ENCODE measurements around the gene FBXW11. TPM values are rescaled to one million over a fixed set of nuclear protein-coding genes. Genes with fewer than 3 reads are reported as not detected.

The FBXW11 gene
- total RNA-seq, 1 donor from 2014 or later: 52.7 TPM

GRCh38 chr5:171813270-171813669 is 193.2 kb downstream of the FBXW11 start:
- peaks cover 4% of the 10 kb centered on the region for H3K27me3 Mint-ChIP-seq
- POLR2A ChIA-PET: no interaction called here
- ATAC-seq (ENCODE audit: low read depth) (no peak), DNase-seq (no peak)
- H3K9me3 Mint-ChIP-seq: peaks cover 11% of the 10 kb centered on the region
- H3K4me1 Mint-ChIP-seq: no peaks in the 10 kb centered on the region
- H3K27ac Mint-ChIP-seq: no peak overlapping the region
- no peak for TF ChIP-seq CTCF (IDR thresholded peaks at IDR 0.05)
- H3K36me3 Mint-ChIP-seq (ENCODE audit: low read depth): no peaks in the 10 kb centered on the region
- intact Hi-C loops (cut with micrococcal nuclease): no loop called here
- CTCF ChIA-PET: no interaction called here
- H3K4me3 Mint-ChIP-seq: no peak overlapping the region

Other genes with a start within 250 kb of the FBXW11 start
- gene SMIM23, start 220.8 kb downstream of the FBXW11 start, total RNA-seq: not detected in 2 replicates
- 233 and 276 TPM in 2 replicates for gene STK10, start 181.6 kb upstream of the FBXW11 start, total RNA-seq
- gene EFCAB9, start 187.5 kb upstream of the FBXW11 start, total RNA-seq: not detected in 2 replicates